ENCODE data around the gene MACROD2.

MACROD2 gene

GRCh38 chr20:15542655-15543054 is 1547.3 kb downstream of the MACROD2 start:
- DNase-seq (ENCODE audit: low spot score), result no peak

- no peak for DNase-seq (ENCODE audit: low spot score)
Observed at GRCh38 chr20:15544742-15545141, 1549.4 kb downstream of the MACROD2 start.

- no peak for DNase-seq (ENCODE audit: low spot score)
Observed at GRCh38 chr20:15546525-15547023, 1551.3 kb downstream of the MACROD2 start.

GRCh38 chr20:15547119-15547518 is 1551.8 kb downstream of the MACROD2 start:
- DNase-seq (ENCODE audit: low spot score), result no peak

GRCh38 chr20:15550116-15550870 is 1555.0 kb downstream of the MACROD2 start:
- no peak for DNase-seq (ENCODE audit: low spot score)

GRCh38 chr20:15555913-15556312 is 1560.6 kb downstream of the MACROD2 start:
- no peak for DNase-seq (ENCODE audit: low spot score)

DNA sequence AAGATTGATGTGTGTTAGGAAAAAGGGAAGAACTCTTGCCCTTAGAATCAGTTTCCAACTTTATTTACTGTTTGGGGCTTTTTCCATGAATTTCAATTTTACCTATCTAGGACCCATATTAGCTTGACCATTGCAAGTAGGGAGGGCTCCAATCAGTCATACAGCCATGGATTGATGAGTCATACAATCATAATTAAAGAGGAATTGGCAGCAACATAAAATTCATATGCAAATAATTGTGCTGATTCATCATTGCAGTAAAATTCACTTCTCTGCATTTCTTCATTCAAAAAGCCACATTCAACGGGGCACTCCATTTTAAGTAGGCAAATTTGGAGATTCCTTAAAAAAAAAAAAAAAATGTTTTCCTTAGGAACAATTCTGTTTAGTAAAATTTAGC is 1561.6 kb downstream of the MACROD2 start:
- DNase-seq (ENCODE audit: low spot score), result no peak

GRCh38 chr20:15561070-15561569 is 1565.8 kb downstream of the MACROD2 start:
- DNase-seq (ENCODE audit: low spot score), result peak; percentile 24

- DNase-seq (ENCODE audit: low spot score), result peak; percentile 86
Observed at GRCh38 chr20:15561707-15562404, 1566.5 kb downstream of the MACROD2 start.

- DNase-seq (ENCODE audit: low spot score), result no peak
Observed at GRCh38 chr20:15563836-15564235, 1568.5 kb downstream of the MACROD2 start.

GRCh38 chr20:15564981-15565380 is 1569.7 kb downstream of the MACROD2 start:
- no peak for DNase-seq (ENCODE audit: low spot score)

GRCh38 chr20:15565786-15566185 is 1570.5 kb downstream of the MACROD2 start:
- DNase-seq (ENCODE audit: low spot score), result no peak

DNA sequence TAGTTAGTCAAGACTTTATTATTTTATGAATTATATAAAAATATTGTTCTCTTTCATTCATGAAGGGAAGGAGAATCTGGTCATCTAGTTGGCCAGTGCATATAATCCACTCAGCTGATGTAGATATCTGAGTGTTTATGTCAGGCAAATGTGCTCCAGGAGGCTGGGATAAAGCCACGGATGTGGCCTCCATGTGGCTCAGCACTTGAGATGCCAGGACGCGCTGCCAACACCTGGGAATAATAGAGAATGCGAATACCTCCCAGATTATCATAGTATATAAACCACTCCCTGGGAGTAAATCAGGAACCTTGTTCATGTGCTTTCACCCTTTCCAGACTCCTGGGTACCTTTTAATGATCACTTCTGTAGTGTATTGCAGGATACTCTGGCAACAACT is 1571.9 kb downstream of the MACROD2 start:
- DNase-seq (ENCODE audit: low spot score), result no peak

GRCh38 chr20:15570156-15570555 is 1574.8 kb downstream of the MACROD2 start:
- no peak for DNase-seq (ENCODE audit: low spot score)

DNA sequence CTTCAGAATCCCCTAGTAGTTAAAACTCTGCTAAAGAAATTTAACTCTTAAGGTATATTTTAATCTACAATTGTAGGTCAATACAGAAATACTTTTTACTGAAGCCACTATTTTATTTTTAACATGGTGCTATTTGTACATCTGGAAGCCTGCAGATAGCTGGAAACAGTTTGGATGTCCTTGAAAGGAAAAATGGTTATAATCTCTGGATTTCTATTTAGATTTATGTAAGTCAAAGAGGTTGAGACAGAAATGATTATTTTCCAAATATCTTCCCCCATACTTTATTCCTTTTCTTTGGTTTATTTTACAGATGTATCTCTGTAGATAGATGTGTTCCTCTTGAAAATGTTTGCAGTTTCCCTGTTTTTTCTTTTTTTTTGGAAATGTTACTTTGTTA is 1575.7 kb downstream of the MACROD2 start:
- no peak for DNase-seq (ENCODE audit: low spot score)

GRCh38 chr20:15575255-15575654 is 1579.9 kb downstream of the MACROD2 start:
- DNase-seq (ENCODE audit: low spot score), result no peak

- DNase-seq (ENCODE audit: low spot score), result no peak
Observed at GRCh38 chr20:15576411-15576810, 1581.1 kb downstream of the MACROD2 start.

DNA sequence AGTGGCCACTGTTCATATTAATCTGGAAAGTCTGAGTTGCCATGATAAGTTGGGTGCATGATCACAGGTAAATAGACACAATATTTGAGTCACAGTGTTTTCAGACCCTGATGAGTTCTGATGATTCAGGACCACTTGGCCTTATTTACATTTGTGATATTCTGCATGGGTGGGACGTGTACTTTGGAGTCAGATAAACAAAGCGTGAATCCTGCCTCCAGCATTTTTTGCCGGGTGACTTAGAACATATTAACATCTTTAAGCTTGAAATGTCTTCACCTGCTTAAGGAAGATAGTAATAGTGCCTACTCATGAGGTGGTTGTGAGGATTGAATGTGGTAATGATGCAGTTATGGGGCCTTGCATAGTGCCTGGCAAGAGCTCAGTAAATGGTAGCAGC is 1582.8 kb downstream of the MACROD2 start:
- no peak for DNase-seq (ENCODE audit: low spot score)

DNA sequence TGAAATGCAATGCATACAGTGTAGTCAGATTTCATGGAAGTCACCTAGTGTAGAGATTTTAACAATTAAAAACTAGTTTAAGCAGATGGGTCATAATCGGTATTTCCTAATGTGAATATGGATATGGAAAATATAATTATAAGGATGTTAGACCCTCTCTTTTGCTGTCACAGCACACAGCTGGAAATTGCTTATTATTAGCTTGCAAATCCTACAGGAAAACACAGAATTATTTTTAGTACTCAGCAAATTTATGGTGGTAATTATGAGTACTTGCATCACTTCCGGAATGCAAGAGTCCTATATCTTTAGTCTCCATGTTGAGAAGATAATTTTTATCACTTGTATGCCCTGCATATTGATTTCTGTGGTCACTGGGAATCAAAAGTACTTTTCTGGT is 1584.4 kb downstream of the MACROD2 start:
- DNase-seq (ENCODE audit: low spot score), result no peak

DNA sequence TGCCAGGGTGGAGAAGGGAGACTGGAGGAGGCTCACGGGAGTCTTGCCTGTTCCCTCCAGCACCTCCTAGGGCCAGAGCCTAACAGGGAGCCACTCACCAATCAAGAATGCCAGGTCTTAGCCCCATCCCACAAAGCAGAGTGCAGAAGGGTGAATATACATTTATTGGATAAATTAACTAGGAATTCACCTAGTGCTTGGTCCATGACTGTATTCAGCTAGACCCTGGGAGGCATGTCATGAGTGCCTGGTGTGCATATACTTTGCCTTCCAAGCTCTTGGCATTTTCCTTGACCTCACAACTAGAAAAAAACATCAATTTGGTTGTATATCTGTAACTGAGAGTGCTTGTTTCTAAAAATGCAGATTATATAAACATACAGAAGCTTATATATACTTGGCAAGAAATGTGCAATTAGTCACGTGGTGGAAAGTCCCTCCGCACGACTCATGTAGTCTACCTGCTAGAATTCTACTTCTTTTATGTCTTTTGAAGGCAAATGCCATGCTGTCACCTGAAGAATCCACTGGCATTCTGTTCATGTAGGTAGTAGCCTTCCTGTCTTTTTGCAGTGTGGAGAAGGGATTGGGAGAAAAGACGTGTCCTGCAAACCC is 1586.9 kb downstream of the MACROD2 start:
- no peak for DNase-seq (ENCODE audit: low spot score)

- no peak for DNase-seq (ENCODE audit: low spot score)
Observed at GRCh38 chr20:15584507-15584906, 1589.2 kb downstream of the MACROD2 start.

DNA sequence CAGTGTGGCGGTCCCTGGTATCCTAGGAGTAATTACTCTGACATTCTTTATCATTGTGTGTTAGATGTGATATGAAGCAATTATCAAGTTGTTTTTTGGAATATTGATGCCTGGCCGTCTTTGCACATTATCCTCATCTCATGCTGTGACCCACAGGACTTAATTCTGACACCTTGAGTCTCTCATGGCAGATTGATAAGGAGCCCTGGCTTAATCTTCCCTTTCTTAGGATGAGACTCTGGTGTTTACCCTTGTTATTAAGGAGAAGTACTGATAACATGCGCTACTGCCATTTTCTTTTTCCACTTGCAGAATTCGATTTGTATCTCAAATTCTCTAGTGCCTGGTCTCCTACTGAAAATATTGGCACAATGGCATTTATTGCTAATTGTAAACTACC is 1597.8 kb downstream of the MACROD2 start:
- DNase-seq (ENCODE audit: low spot score), result no peak

DNA sequence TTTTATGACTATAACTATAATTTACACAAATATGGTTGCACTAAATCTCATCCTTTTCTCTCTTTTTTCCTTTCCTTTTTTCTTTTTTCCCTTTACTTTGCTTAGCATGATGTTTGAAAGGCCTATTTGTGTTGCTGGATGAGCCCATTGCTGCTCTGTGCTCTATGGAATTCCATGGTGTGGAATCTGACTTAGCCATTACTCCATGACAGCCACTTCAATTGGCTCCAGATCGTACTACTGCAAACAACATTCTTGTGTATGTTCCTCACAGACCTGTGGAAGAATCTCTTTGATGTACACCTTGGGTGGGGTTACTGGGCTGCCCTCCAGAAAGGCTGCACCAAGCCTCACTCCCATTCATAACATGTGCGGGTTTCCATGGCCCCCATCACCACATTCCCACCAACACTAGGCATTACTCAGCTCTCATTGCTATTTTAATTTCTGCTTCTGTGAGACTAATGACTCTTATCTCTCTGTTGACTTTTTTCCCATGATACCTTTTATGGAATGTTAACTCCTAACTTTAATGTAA is 1598.9 kb downstream of the MACROD2 start:
- DNase-seq (ENCODE audit: low spot score), result no peak
